Measurements from ENCODE around the gene NHERF2. TPM values are rescaled to one million over a fixed set of nuclear protein-coding genes. Genes with fewer than 3 reads are reported as not detected.

NHERF2 gene
- total RNA-seq, 2 donors from 2014 or later = 64.0 to 77.9 TPM

GRCh38 chr16:2005646-2006045 is 21.1 kb upstream of the NHERF2 start:
- H3K36me3 ChIP-seq = peaks cover 16% of the 10 kb centered on the region
- H3K9ac ChIP-seq (ENCODE audit: low read depth in 2 of 2, low read length in 2 of 2) = no peak overlapping the region
- DNase-seq = no peak
- H3K4me1 ChIP-seq = peaks cover 30% of the 10 kb centered on the region
- TF ChIP-seq CTCF (IDR thresholded peaks at IDR 0.05) = no peak
- intact Hi-C loops (cut with DNase I) = no loop called here
- H3K4me3 ChIP-seq = no peak overlapping the region
- no peaks in the 10 kb centered on the region for H3K9me3 ChIP-seq
- no peaks in the 10 kb centered on the region for H3K27me3 ChIP-seq
- no peak overlapping the region for H3K27ac ChIP-seq

GRCh38 chr16:2006317-2006716 is 20.4 kb upstream of the NHERF2 start:
- no peaks in the 10 kb centered on the region for H3K27me3 ChIP-seq
- H3K9ac ChIP-seq (ENCODE audit: low read depth in 2 of 2, low read length in 2 of 2) = no peak overlapping the region
- DNase-seq = no peak
- H3K36me3 ChIP-seq = peaks cover 15% of the 10 kb centered on the region
- H3K4me3 ChIP-seq = no peak overlapping the region
- H3K27ac ChIP-seq = no peak overlapping the region
- no peak for TF ChIP-seq CTCF (IDR thresholded peaks at IDR 0.05)
- H3K4me1 ChIP-seq = peaks cover 31% of the 10 kb centered on the region
- intact Hi-C loops (cut with DNase I) = no loop called here
- H3K9me3 ChIP-seq = no peaks in the 10 kb centered on the region

GRCh38 chr16:2007081-2007836 is 19.4 kb upstream of the NHERF2 start:
- intact Hi-C loops (cut with DNase I) = no loop called here
- peak overlapping the region; percentile 72 for H3K27ac ChIP-seq
- H3K36me3 ChIP-seq = peaks cover 6% of the 10 kb centered on the region
- peak overlapping the region in 1 of 2 donors; percentile 98 for H3K9ac ChIP-seq (ENCODE audit: low read depth in 2 of 2, low read length in 2 of 2)
- TF ChIP-seq CTCF (IDR thresholded peaks at IDR 0.05) = no peak
- no peaks in the 10 kb centered on the region for H3K9me3 ChIP-seq
- H3K4me3 ChIP-seq = no peak overlapping the region
- H3K27me3 ChIP-seq = no peaks in the 10 kb centered on the region
- no peak for DNase-seq
- H3K4me1 ChIP-seq = peaks cover 31% of the 10 kb centered on the region

- TF ChIP-seq CTCF (IDR thresholded peaks at IDR 0.05) = no peak
- peak overlapping the region; percentile 98 for H3K9ac ChIP-seq (ENCODE audit: low read depth in 2 of 2, low read length in 2 of 2)
- peak overlapping the region; percentile 72 for H3K27ac ChIP-seq
- H3K36me3 ChIP-seq = peaks cover 5% of the 10 kb centered on the region
- peaks cover 31% of the 10 kb centered on the region for H3K4me1 ChIP-seq
- DNase-seq = peak; percentile 71
- intact Hi-C loops (cut with DNase I) = no loop called here
- no peaks in the 10 kb centered on the region for H3K27me3 ChIP-seq
- H3K9me3 ChIP-seq = no peaks in the 10 kb centered on the region
- peak overlapping the region; percentile 95 for H3K4me3 ChIP-seq
Measured at GRCh38 chr16:2008009-2008526, 18.6 kb upstream of the NHERF2 start.

- Histone ChIP-seq H3K9ac (ENCODE audit: low read depth in 2 of 2, low read length in 2 of 2) (peak overlapping the region; percentile 98), H3K9me3 (no peaks in the 10 kb centered on the region), H3K4me3 (peak overlapping the region; percentile 95), H3K27me3 (no peaks in the 10 kb centered on the region), H3K4me1 (peaks cover 31% of the 10 kb centered on the region), H3K36me3 (no peaks in the 10 kb centered on the region), H3K27ac (peak overlapping the region; percentile 72)
- peak; percentile 52 for DNase-seq
- intact Hi-C loops (cut with DNase I) = no loop called here
- no peak for TF ChIP-seq CTCF (IDR thresholded peaks at IDR 0.05)
Measured at GRCh38 chr16:2008631-2009163, 18.0 kb upstream of the NHERF2 start.

Data from colonic mucosa (tissue), 4 donors.